Measurements from ENCODE around the gene HOXB7.

Gene HOXB7

DNA sequence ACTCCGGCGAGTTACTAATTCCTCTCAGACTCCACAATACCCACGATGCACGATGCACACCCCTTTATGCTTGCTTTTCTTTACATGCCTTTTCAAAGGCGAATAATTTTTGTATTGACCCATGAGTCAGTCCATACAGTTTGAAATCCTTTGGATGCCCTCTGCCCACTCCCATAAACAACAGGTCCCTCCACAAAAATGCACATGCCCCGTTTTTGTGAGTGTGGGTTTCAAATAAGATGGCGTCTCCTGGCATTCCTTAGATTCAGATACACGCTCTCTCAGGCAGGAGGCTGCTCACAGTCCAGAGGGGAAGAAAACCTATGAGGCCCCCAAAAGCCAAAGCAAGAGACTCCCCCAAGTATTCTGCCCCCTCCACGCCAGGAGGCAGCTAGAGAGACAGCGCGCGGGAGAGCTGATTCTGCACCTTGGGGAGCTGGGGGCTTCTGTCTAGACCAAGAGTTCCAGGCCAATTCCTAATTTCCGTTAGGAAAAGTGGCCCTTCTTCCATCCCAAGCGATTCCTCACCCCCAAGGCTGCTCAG is 34.9 kb upstream of the HOXB7 start:
- no peak overlapping the region for H3K4me3 ChIP-seq (ENCODE audit: low read depth, low read length)
- DNase-seq (ENCODE audit: low read depth) = no peak
- TF ChIP-seq, protein P1, sequence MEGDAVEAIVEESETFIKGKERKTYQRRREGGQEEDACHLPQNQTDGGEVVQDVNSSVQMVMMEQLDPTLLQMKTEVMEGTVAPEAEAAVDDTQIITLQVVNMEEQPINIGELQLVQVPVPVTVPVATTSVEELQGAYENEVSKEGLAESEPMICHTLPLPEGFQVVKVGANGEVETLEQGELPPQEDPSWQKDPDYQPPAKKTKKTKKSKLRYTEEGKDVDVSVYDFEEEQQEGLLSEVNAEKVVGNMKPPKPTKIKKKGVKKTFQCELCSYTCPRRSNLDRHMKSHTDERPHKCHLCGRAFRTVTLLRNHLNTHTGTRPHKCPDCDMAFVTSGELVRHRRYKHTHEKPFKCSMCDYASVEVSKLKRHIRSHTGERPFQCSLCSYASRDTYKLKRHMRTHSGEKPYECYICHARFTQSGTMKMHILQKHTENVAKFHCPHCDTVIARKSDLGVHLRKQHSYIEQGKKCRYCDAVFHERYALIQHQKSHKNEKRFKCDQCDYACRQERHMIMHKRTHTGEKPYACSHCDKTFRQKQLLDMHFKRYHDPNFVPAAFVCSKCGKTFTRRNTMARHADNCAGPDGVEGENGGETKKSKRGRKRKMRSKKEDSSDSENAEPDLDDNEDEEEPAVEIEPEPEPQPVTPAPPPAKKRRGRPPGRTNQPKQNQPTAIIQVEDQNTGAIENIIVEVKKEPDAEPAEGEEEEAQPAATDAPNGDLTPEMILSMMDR (IDR thresholded peaks at IDR 0.05; ENCODE audit: low read depth, low read length, missing control alignments) = no peak
- in situ Hi-C loops (cut with HindIII; ENCODE audit: low sequenced_read_pairs) = no loop called here

DNA sequence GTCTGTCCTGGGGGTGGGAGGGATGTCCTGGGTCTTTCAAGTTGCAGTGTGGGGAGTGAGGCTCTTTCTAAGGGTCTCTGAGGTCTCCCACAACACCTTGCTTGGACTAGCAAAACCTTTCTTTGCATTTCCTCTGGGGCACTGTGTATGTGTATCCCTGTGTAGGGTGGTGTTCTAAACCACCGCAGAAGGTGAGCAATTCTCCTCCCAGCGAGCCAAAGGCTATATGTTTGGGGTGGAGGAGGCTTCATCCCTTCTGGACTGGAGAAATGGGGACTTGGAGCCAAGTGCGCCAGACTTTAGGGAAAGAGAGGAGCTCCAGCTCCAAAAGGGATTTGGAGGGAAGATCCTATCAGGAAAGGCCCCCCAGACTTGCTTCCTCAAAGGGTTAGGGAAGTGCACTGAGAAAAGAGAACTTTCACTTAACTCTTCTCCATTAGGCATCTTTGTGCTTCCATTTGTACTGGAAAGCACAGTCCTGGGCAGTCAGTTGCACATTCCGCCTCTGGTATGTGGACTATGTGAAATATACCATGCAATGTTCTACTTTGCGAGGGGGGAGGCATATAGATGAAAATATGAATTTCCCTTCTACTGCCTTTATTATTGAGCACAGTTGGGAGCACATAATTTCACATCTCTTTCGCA is 34.2 kb upstream of the HOXB7 start:
- no peak overlapping the region for H3K4me3 ChIP-seq (ENCODE audit: low read depth, low read length)
- DNase-seq (ENCODE audit: low read depth) = no peak
- TF ChIP-seq, protein P1 (IDR thresholded peaks at IDR 0.05; ENCODE audit: low read depth, low read length, missing control alignments) = no peak
- in situ Hi-C loops (cut with HindIII; ENCODE audit: low sequenced_read_pairs) = no loop called here

DNA sequence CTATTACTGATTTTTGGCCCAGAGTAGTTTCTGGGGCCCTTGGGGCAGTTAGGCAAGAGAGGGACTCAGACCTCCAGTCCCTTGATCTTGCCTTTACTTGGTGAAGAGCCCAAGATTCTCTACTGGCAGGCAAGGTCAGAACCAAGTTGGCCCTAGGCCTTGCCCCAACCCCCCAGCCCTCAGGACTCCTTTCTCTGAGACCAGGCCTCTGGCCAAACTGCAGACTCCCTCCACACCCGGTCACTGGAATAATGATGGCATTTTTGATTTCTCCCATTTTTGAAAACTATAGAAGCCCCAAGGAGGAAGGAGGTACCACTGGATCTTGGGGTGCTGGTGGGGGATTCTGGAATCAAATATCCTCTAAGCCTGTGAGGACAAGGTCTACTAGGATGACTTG is 33.3 kb upstream of the HOXB7 start:
- in situ Hi-C loops (cut with HindIII; ENCODE audit: low sequenced_read_pairs) = no loop called here
- TF ChIP-seq, protein P1 (IDR thresholded peaks at IDR 0.05; ENCODE audit: low read depth, low read length, missing control alignments) = no peak
- DNase-seq (ENCODE audit: low read depth) = no peak
- H3K4me3 ChIP-seq (ENCODE audit: low read depth, low read length) = no peak overlapping the region

DNA sequence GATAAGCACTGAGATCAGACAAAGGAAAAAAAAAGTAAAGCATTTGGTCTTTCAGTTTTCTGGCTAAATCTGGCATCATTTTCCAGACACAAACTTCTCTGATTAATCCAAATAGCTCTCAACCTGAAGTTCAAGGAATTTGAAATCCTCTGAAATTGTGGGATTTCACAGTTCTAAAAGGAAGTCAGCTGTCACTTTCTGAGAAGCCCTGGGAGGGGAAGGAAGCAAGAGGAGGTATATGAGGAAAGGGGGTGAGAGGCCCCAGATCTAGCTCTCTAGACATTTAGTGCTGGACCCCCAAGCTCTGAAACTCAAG is 32.8 kb upstream of the HOXB7 start:
- H3K4me3 ChIP-seq (ENCODE audit: low read depth, low read length) = no peak overlapping the region
- TF ChIP-seq, protein P1 (IDR thresholded peaks at IDR 0.05; ENCODE audit: low read depth, low read length, missing control alignments) = no peak
- in situ Hi-C loops (cut with HindIII; ENCODE audit: low sequenced_read_pairs) = no loop called here
- no peak for DNase-seq (ENCODE audit: low read depth)

DNA sequence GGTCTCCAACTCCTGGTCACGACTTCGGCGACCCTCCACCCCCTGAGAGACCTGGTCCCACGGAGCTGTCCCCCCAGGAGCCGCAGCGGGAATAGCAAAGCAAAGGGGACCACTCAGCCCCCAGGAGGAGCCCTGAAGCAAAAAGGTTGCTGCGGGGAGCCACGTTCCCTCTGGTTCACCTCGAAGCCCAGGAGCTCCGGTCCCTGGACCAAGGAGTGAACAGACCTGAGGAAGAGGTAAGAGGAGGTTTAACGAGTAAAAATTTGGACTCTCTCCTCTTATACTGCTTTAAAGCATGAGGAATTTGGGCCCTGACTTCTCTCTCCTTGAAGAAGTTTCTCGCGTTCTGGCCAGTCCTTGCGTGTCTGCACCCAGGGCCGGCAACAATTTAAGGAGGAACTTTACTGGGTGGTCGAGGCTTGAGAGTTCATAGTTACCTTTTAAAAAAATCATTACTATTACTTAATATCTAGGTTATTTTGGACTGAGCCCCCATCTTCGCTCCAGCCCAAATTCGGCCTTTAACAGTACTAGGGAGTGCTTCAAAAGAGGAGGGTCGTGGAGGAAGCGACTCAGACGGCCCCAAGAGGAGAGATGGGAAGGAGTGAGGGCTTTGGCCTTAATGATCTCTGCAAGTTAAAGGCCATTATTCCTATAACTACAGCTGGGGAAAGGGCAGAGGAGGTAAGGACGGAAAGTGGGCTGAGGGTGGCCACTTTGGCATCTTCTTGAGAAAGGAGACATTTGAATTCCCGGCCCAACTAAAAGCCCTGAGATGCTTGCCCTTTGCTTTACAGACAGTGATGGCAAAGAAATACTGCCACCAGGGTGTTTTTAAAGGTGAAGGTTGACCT is 32.3 kb upstream of the HOXB7 start:
- no peak for DNase-seq (ENCODE audit: low read depth)
- in situ Hi-C loops (cut with HindIII; ENCODE audit: low sequenced_read_pairs) = no loop called here
- no peak overlapping the region for H3K4me3 ChIP-seq (ENCODE audit: low read depth, low read length)
- TF ChIP-seq, protein P1 (IDR thresholded peaks at IDR 0.05; ENCODE audit: low read depth, low read length, missing control alignments) = no peak

DNA sequence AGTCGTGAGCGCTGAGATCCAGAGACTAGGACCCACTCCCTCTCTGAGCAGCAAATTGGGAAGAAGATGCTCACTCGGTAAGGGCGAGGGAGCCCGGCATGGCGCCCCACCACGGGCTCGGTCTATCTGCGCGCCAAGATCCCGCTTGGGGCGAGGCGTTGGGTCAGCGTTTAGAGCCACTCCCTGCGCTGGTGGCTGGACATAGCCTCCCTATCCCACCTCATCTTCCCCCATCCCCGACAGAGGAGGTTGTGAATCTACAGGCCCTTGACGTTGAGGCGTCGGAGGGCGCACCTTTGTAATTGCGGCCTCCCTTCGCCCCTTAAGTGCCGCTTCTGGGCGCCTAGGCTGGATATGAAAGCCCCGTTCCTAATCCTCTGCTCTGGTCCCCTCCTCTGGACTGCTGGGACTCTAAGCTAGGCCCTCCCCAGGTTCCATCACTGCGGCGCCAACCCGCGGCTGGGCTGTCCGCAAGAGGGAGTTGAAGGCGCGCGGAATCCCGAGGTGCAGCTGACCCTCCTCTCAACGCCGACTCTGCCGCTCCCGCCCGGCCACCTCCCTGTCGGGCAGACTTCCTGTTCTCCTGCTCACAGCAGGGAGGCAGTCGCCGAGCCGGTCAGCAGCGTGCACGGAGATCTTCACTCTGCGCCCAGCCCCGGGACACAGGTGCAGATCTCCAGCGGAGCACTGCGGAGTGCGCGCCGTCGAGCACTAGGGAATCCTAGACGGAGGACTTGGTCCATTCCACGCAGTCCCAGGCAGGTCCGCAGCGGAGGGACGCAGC is 31.4 kb upstream of the HOXB7 start:
- H3K4me3 ChIP-seq (ENCODE audit: low read depth, low read length) = no peak overlapping the region
- in situ Hi-C loops (cut with HindIII; ENCODE audit: low sequenced_read_pairs) = no loop called here
- TF ChIP-seq, protein P1 (IDR thresholded peaks at IDR 0.05; ENCODE audit: low read depth, low read length, missing control alignments) = no peak
- DNase-seq (ENCODE audit: low read depth) = no peak
